Measurements from ENCODE around the gene PCBP2. TPM values are rescaled to one million over a fixed set of nuclear protein-coding genes. Genes with fewer than 3 reads are reported as not detected.

Gene PCBP2
- total RNA-seq, 2 donors from 2014 or later: 641 to 747 TPM

- H3K4me1 Mint-ChIP-seq (ENCODE audit: low read depth in 2 of 2): peaks cover 26 to 33% of the 10 kb centered on the region in 2 donors
- ATAC-seq (no peak), DNase-seq (ENCODE audit: low spot score) (peak; percentile 81)
- H3K27me3 Mint-ChIP-seq: no peaks in the 10 kb centered on the region
- H3K27ac Mint-ChIP-seq: peak within 1 kb of the TSS; percentile 93 to 96
- peak within 1 kb of the TSS; percentile 98 for H3K4me3 Mint-ChIP-seq
- H3K9me3 Mint-ChIP-seq: no peaks in the 10 kb centered on the region
- H3K36me3 Mint-ChIP-seq: no peaks in the 10 kb centered on the region
Observed at GRCh38 chr12:53499266-53500141, 47.6 kb downstream of the PCBP2 start, which contains the start of gene MAP3K12. MAP3K12 (minus strand) TSS chr12:53499458; CDS start chr12:53487391, 12,067 bp downstream.

- no peaks in the 10 kb centered on the region for H3K27me3 Mint-ChIP-seq
- peaks cover 29 to 33% of the 10 kb centered on the region in 2 donors for H3K4me1 Mint-ChIP-seq (ENCODE audit: low read depth in 2 of 2)
- ATAC-seq (no peak), DNase-seq (ENCODE audit: low spot score) (no peak)
- peak overlapping the region; percentile 98 for H3K4me3 Mint-ChIP-seq
- no peaks in the 10 kb centered on the region for H3K9me3 Mint-ChIP-seq
- peak overlapping the region; percentile 93 to 96 for H3K27ac Mint-ChIP-seq
- no peaks in the 10 kb centered on the region for H3K36me3 Mint-ChIP-seq
Observed at GRCh38 chr12:53500142-53500775, 48.4 kb downstream of the PCBP2 start.

- Mint-ChIP-seq H3K36me3 (no peaks in the 10 kb centered on the region), H3K27me3 (no peaks in the 10 kb centered on the region), H3K4me3 (peak within 1 kb of the TSS; percentile 98), H3K9me3 (no peaks in the 10 kb centered on the region), H3K27ac (peak within 1 kb of the TSS; percentile 93 to 96), H3K4me1 (ENCODE audit: low read depth in 2 of 2) (peaks cover 26 to 33% of the 10 kb centered on the region in 2 donors)
- DNase-seq (ENCODE audit: low spot score) (peak; percentile 97), ATAC-seq (peak; percentile 88 to 91)
Observed at GRCh38 chr12:53500776-53501614, 49.1 kb downstream of the PCBP2 start, which contains the start of gene TARBP2. TARBP2 (plus strand) TSS chr12:53501283; CDS start chr12:53501409, 126 bp downstream.

- no peaks in the 10 kb centered on the region for H3K27me3 Mint-ChIP-seq
- H3K4me3 Mint-ChIP-seq: peak overlapping the region; percentile 98
- peak overlapping the region; percentile 93 to 96 for H3K27ac Mint-ChIP-seq
- H3K36me3 Mint-ChIP-seq: no peaks in the 10 kb centered on the region
- DNase-seq (ENCODE audit: low spot score) (no peak), ATAC-seq (no peak)
- peaks cover 26 to 33% of the 10 kb centered on the region in 2 donors for H3K4me1 Mint-ChIP-seq (ENCODE audit: low read depth in 2 of 2)
- H3K9me3 Mint-ChIP-seq: no peaks in the 10 kb centered on the region
Observed at GRCh38 chr12:53501615-53502181, 49.8 kb downstream of the PCBP2 start.

- Mint-ChIP-seq H3K27me3 (no peaks in the 10 kb centered on the region), H3K36me3 (no peaks in the 10 kb centered on the region), H3K9me3 (no peaks in the 10 kb centered on the region), H3K4me3 (peak overlapping the region; percentile 98), H3K4me1 (ENCODE audit: low read depth in 2 of 2) (peaks cover 26 to 31% of the 10 kb centered on the region in 2 donors), H3K27ac (peak overlapping the region; percentile 93 to 96)
- DNase-seq (ENCODE audit: low spot score) (no peak), ATAC-seq (no peak)
Observed at GRCh38 chr12:53502331-53502730, 50.4 kb downstream of the PCBP2 start.

- Mint-ChIP-seq H3K4me3 (no peak overlapping the region), H3K27me3 (no peaks in the 10 kb centered on the region), H3K36me3 (no peaks in the 10 kb centered on the region), H3K9me3 (no peaks in the 10 kb centered on the region), H3K4me1 (ENCODE audit: low read depth in 2 of 2) (peaks cover 23 to 26% of the 10 kb centered on the region in 2 donors), H3K27ac (peak overlapping the region in 1 of 2 donors; percentile 27)
- no peak for DNase-seq (ENCODE audit: low spot score)
- ATAC-seq: no peak
Observed at GRCh38 chr12:53502983-53503728, 51.3 kb downstream of the PCBP2 start.

- H3K27ac Mint-ChIP-seq: peak overlapping the region in 1 of 2 donors; percentile 27
- H3K36me3 Mint-ChIP-seq: no peaks in the 10 kb centered on the region
- DNase-seq (ENCODE audit: low spot score) (no peak), ATAC-seq (no peak)
- peaks cover 19 to 20% of the 10 kb centered on the region in 2 donors for H3K4me1 Mint-ChIP-seq (ENCODE audit: low read depth in 2 of 2)
- no peaks in the 10 kb centered on the region for H3K27me3 Mint-ChIP-seq
- H3K9me3 Mint-ChIP-seq: no peaks in the 10 kb centered on the region
- no peak overlapping the region for H3K4me3 Mint-ChIP-seq
Observed at GRCh38 chr12:53504004-53504920, 52.4 kb downstream of the PCBP2 start.

- no peaks in the 10 kb centered on the region for H3K36me3 Mint-ChIP-seq
- H3K27ac Mint-ChIP-seq: no peak overlapping the region
- no peak for DNase-seq (ENCODE audit: low spot score)
- no peak for ATAC-seq
- H3K27me3 Mint-ChIP-seq: no peaks in the 10 kb centered on the region
- no peak overlapping the region for H3K4me3 Mint-ChIP-seq
- no peaks in the 10 kb centered on the region for H3K9me3 Mint-ChIP-seq
- peaks cover 14 to 15% of the 10 kb centered on the region in 2 donors for H3K4me1 Mint-ChIP-seq (ENCODE audit: low read depth in 2 of 2)
Observed at GRCh38 chr12:53505086-53505485, 53.2 kb downstream of the PCBP2 start.

- no peaks in the 10 kb centered on the region for H3K36me3 Mint-ChIP-seq
- H3K27ac Mint-ChIP-seq: peak overlapping the region in 1 of 2 donors; percentile 22
- no peaks in the 10 kb centered on the region for H3K27me3 Mint-ChIP-seq
- H3K4me1 Mint-ChIP-seq (ENCODE audit: low read depth in 2 of 2): peaks cover 11 to 13% of the 10 kb centered on the region in 2 donors
- no peak overlapping the region for H3K4me3 Mint-ChIP-seq
- DNase-seq (ENCODE audit: low spot score) (no peak), ATAC-seq (no peak)
- no peaks in the 10 kb centered on the region for H3K9me3 Mint-ChIP-seq
Observed at GRCh38 chr12:53505555-53506449, 53.9 kb downstream of the PCBP2 start.

- no peak overlapping the region for H3K27ac Mint-ChIP-seq
- H3K36me3 Mint-ChIP-seq: no peaks in the 10 kb centered on the region
- no peak overlapping the region for H3K4me3 Mint-ChIP-seq
- H3K9me3 Mint-ChIP-seq: no peaks in the 10 kb centered on the region
- ATAC-seq (no peak), DNase-seq (ENCODE audit: low spot score) (no peak)
- no peaks in the 10 kb centered on the region for H3K27me3 Mint-ChIP-seq
- H3K4me1 Mint-ChIP-seq (ENCODE audit: low read depth in 2 of 2): peaks cover 11 to 13% of the 10 kb centered on the region in 2 donors
Observed at GRCh38 chr12:53506450-53506785, 54.5 kb downstream of the PCBP2 start.

GRCh38 chr12:53506881-53507602 is 55.1 kb downstream of the PCBP2 start, which contains the start of gene NPFF:
NPFF (minus strand) TSS chr12:53507484; CDS start chr12:53507474, 10 bp downstream.
- no peaks in the 10 kb centered on the region for H3K36me3 Mint-ChIP-seq
- H3K27me3 Mint-ChIP-seq: no peaks in the 10 kb centered on the region
- no peaks in the 10 kb centered on the region for H3K9me3 Mint-ChIP-seq
- H3K4me1 Mint-ChIP-seq (ENCODE audit: low read depth in 2 of 2): peaks cover 8 to 9% of the 10 kb centered on the region in 2 donors
- H3K4me3 Mint-ChIP-seq: no peak within 1 kb of the TSS
- DNase-seq (ENCODE audit: low spot score) (no peak), ATAC-seq (no peak)
- no peak within 1 kb of the TSS for H3K27ac Mint-ChIP-seq

Measured in natural killer cell treated with Interleukin-12 subunit alpha and Interleukin-12 subunit beta and Interleukin-15 and Interleukin-18, amount 100 ng/mL, for 72 hours (primary cell).